K562 (cell line): ENCODE measurements around the gene MAP1LC3A.

Experiments
- EWSR1 ChIP-seq: fragments of 450-650 bp; IDR thresholded peaks from 2 replicates; pipeline ENCODE4 v1.6.1; 2018; ENCODE audit warnings: borderline replicate concordance, mild to moderate bottlenecking, low read depth, moderate library complexity; ENCODE audit not compliant: partially characterized antibody
- PCBP2 ChIP-seq: fragments of 200-400 bp; formaldehyde crosslinking; IDR thresholded peaks from 2 replicates; pipeline ENCODE4 v1.6.1; 2018; ENCODE audit warnings: low read length, low read depth, mild to moderate bottlenecking, moderate library complexity; ENCODE audit not compliant: poor library complexity, severe bottlenecking
- TCFL5 ChIP-seq: fragments of 250-450 bp; sonication (Bioruptor Pico); conservative IDR thresholded peaks from 2 replicates; pipeline ENCODE4 v1.6.1; 2021; ENCODE audit warnings: mild to moderate bottlenecking, moderate library complexity, matching md5 sums
- ZNF263 ChIP-seq: sonication (generic); formaldehyde crosslinking; IDR thresholded peaks from 2 replicates; pipeline ENCODE4 v1.8.0; 2022; ENCODE audit warnings: mild to moderate bottlenecking, missing genetic modification reagents, borderline replicate concordance
- TF ChIP-seq, protein P1 (sequence below): fragments of 250-450 bp; sonication (Bioruptor Pico); IDR thresholded peaks from 2 replicates; pipeline ENCODE4 v1.5.0; 2022; ENCODE audit warnings: mild to moderate bottlenecking

DNA sequence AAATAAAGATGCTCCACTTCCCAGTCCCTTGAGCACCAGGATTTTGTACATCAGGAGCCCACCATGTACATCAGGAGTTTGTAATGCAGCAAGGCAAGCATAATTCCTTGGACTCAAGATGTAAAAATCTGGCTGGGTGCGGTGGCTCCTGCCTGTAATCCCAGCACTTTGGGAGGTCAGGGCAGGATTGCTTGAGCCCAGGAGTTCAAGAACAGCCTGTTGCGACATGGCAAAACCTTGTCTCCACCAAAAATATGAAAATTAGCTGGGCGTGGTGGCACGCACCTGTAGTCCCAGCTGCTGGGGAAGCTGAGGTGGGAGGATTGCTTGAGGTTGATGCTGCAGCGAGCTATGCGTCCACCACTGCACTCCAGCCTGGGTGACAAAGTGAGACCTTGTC is 16.1 kb upstream of the MAP1LC3A start:
- no peak for TF ChIP-seq TCFL5 (CRISPR knock-in tag)
- TF ChIP-seq ZNF263 (CRISPR knock-in tag) = no peak
- no peak for TF ChIP-seq EWSR1
- no peak for TF ChIP-seq PCBP2
- TF ChIP-seq, protein P1, sequence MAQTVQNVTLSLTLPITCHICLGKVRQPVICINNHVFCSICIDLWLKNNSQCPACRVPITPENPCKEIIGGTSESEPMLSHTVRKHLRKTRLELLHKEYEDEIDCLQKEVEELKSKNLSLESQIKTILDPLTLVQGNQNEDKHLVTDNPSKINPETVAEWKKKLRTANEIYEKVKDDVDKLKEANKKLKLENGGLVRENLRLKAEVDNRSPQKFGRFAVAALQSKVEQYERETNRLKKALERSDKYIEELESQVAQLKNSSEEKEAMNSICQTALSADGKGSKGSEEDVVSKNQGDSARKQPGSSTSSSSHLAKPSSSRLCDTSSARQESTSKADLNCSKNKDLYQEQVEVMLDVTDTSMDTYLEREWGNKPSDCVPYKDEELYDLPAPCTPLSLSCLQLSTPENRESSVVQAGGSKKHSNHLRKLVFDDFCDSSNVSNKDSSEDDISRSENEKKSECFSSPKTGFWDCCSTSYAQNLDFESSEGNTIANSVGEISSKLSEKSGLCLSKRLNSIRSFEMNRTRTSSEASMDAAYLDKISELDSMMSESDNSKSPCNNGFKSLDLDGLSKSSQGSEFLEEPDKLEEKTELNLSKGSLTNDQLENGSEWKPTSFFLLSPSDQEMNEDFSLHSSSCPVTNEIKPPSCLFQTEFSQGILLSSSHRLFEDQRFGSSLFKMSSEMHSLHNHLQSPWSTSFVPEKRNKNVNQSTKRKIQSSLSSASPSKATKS (CRISPR knock-in tag) = no peak
